GM18498 (cell line): Measurements from ENCODE around the gene CLEC16A.
A peak's percentile ranks its signal among the peaks of the same experiment; 100 is the strongest.

Source experiments
- ATAC-seq: cut with Tn5 transposase; IDR thresholded peaks from one replicate; pipeline ENCODE4 v1.9.1; 2021; ENCODE audit warnings: mild to moderate bottlenecking, moderate library complexity; ENCODE audit not compliant: unreplicated experiment

The CLEC16A gene

DNA sequence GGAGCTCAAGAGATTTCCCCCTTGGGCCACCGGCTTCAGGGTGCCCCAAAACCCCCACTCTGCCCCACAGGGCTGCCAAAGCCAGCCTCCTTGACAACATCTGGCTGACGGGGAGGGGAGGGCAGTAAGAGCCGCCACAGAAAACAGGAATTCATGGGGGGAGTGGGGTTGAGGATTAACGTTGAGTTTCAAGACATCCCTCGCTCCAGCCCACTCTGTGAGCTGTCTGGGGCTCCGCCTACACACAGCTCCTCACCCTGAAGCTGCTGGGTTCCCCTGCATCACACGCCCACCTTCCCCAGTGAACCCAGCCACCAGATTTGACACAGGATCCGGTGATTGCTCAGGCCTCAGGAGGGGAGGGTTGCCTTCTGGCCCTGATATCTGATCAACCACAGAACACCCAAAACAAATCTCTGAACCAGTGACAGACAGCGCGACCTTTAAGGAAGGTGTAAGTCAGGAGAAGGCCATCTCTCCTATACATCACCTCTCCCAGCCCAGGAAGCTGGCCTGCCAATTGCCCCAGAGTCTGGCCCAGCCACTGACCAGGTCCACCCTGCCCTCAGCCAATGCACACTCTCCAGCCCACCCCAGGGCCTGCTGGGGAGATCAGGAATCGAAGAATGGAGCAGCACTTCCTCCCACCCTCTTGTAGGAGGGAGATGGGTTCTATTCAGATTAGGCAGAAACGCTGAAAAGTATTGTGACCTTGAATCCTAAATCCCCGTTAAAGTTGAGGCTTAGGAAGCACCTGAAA, 132.1 kb downstream of the CLEC16A start:
- ATAC-seq: peak; percentile 68

DNA sequence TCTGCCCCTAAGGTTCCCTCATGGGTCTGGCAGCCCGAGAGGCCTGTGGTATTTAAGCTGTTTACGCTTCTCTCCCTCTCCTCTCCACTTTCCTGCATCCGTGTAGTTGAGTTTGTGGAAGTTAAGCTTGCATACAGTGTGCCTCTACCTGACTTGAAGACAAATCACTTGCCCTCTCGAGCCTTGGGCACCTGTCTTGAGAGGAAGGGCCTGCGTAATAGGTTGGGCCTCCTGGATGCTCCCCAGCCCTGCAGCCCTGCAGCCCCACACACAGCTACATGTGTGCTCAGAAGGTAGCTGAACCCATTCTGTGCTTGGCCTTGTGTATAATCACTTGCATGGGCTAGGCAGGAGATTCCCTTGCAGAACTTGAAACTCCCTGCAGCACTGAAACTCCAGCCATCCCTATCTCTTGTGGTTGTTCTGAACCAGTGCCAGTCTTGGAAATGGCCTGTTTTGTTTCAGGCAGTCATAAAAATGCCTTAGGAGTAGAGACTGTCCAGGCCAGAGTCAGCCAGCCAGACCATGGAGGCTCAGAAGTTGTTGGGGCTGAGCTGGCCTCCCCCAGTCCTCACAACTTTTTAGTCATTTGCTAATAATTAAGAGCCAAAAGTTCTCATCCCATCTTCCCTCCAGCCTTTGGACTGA, 134.6 kb downstream of the CLEC16A start:
- ATAC-seq: no peak

- no peak for ATAC-seq
Measured at GRCh38 chr16:11079652-11080187, 135.4 kb downstream of the CLEC16A start.

- no peak for ATAC-seq
Measured at GRCh38 chr16:11080327-11080967, 136.1 kb downstream of the CLEC16A start.

GRCh38 chr16:11080999-11081630, 136.8 kb downstream of the CLEC16A start:
- no peak for ATAC-seq

DNA sequence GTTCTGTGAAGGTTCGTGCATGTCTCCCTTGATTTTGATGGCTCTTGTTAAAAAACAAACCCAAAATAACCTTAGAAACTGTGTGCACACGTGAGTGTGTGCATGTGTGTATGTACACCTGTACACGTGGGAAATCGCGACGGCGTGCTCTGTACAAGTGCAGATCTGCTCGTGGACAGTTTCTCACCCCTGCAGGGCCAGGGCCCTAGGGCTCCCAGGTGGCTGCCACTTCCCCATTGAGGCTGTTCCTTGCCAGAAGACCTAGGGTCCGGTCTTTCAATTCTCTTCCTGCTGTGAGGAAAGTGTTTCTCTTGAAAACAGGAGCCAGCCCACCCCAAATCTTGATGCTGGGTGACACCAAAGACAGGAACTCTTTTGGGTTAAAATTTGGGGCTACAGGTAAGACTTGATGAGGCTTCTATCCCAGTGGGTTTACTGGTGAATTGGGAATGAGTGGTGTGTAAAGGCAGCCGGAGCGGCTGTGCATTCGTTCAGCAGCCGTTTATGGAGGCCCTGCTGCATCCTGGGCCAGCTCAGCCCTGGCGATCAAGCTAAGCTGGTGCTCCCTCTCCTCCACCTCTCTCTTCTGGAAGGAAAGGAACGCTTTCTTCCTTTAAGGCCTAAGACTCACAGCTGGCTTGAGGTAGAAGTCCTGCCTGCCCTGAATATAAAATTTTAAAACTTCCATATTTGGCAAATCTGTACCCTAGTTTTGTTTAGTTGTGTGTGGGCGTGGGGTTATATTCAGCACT, 137.9 kb downstream of the CLEC16A start:
- no peak for ATAC-seq

GRCh38 chr16:11082860-11083388, 138.6 kb downstream of the CLEC16A start:
- ATAC-seq: no peak

DNA sequence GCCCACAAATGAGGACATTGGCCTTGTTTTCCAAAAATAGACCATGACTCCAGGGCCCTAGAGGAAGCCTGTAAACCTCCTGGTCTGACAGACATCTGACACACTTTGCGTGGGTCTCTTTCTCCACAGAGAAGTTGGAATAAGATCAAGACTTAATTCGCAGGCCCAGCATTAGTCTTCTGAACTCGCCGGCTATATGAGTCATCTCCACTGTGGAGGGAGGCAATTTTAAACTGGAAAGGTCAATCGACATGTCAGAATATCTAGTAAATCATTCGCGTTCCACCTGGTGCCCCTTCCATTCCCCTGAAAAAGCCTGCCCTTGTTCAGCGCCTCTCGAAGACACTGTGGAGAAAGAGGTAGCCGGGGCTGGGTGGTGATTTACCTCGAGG, 140.1 kb downstream of the CLEC16A start:
- no peak for ATAC-seq

GRCh38 chr16:11084876-11085485, 140.6 kb downstream of the CLEC16A start:
- ATAC-seq: no peak

DNA sequence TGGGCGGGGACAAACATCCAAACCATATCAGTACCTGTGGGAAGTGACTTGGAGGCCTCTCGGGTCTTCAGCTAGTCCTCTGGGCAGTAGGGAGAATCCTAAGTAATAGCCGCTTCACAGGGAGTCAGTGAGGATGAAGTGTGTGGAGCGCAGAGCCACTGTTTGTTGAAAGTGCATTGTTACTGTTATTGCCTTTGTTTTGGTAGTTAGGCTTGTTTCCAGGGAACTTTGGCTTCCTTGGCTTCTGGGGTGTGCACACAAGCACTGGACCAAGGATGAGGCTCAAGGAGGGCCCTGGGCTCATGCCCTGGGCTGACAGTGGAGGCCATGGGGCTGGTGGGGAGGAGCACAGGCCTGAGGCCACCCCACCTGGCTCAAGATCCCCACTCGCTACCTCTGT, 141.6 kb downstream of the CLEC16A start:
- ATAC-seq: no peak

DNA sequence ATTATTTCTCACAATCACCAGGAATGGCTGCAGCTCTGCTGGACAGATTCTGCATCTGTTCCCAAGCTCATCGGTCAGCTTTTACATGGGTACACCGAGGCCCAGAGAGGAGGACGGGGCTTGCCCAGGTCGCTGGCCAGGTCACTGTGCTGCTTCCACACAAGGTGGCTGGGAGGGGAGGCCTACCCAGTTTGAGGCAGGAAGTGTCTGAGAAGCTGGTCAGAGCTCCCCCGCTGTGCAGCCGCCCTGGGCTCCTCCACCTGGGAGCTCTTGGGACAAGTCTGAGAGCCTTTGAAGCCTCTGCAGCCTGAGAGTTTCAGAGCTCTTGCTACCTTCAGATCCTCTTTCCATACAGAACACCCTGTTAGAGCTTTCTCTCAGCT, 143.3 kb downstream of the CLEC16A start:
- ATAC-seq: no peak

GRCh38 chr16:11088074-11088730, 143.8 kb downstream of the CLEC16A start:
- no peak for ATAC-seq

DNA sequence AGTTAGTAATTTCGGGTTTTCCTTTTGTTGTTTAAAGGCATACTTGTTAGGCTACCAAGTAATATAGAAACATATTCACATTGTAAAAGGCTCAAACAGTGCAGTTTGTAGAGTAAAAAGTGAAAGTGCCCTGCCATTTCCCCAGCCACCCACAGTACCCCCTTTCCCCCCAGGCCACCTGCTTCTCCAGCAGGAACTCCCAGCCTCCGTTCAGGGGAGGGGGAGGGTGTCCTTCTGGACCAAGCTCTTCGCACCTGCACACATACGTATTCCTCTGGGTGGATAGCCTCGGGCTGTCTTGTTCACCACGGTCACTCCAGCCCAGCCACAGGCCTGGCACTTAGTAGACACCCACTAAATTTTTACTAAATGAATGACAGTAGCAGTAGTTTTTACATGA, 144.5 kb downstream of the CLEC16A start:
- no peak for ATAC-seq

GRCh38 chr16:11089504-11090124, 145.2 kb downstream of the CLEC16A start:
- ATAC-seq: no peak

- ATAC-seq: no peak
Measured at GRCh38 chr16:11090232-11090631, 145.9 kb downstream of the CLEC16A start.

GRCh38 chr16:11091021-11091785, 146.8 kb downstream of the CLEC16A start:
- no peak for ATAC-seq

- ATAC-seq: no peak
Measured at GRCh38 chr16:11092788-11093571, 148.6 kb downstream of the CLEC16A start.
